T-cell (primary cell): ENCODE measurements around the gene MGAT5. TPM values are rescaled to one million over a fixed set of nuclear protein-coding genes. Genes with fewer than 3 reads are reported as not detected.

Experiments used
- ATAC-seq, 4 experiments: fragments of 200-7000 bp in 3 of 4; fragments of 150-1000 bp in 1 of 4; cut with Tn5 transposase; replicated peaks in 1 of 4; 1 replicate in 3 of 4; 2 replicates in 1 of 4; pipeline ENCODE4 v1.10.0; 2021; ENCODE audit warnings: moderate library complexity in 3 of 4, mild to moderate bottlenecking in 2 of 4, moderate number of reproducible peaks in 1 of 4
- CTCF ChIA-PET, 2 donors: fragments of 300-600 bp; sonication (Branson Sonifier 250); formaldehyde crosslinking; loops; one replicate each; lab custom pipeline; 2022; ENCODE audit warnings: antibody characterized with exemption in 2 of 2; lab: Charles Lee
- POLR2A ChIA-PET, 2 donors: fragments of 300-600 bp; sonication (Branson Sonifier 250); formaldehyde crosslinking; loops; one replicate each; lab custom pipeline; 2022; ENCODE audit warnings: antibody characterized with exemption in 2 of 2; lab: Charles Lee
- DNase-seq, 35 experiments: peaks; one replicate each; pipeline versions ENCODE4 v3.0.0 to v3.0.0-alpha.2; 2013 to 2023
- H3K27ac ChIP-seq: one replicate; pipeline ENCODE4 v1.5.1; 2013; ENCODE audit warnings: low read length
- H3K27me3 ChIP-seq, 2 experiments: replicated peaks in 1 of 2; 1 replicate in 1 of 2; 2 replicates in 1 of 2; pipeline versions ENCODE4 v1.6.1 to v1.7.0; 2013; ENCODE audit warnings: low read length in 1 of 2, mixed read lengths in 1 of 2; ENCODE audit not compliant: control insufficient read depth in 2 of 2, insufficient read depth in 2 of 2; ENCODE audit errors: extremely low read depth in 1 of 2
- H3K36me3 ChIP-seq, 2 donors: 1 replicate in 1 of 2; 2 replicates in 1 of 2; pipeline versions ENCODE4 v1.6.1 to v1.7.0; 2013; ENCODE audit warnings: low read length in 1 of 2; ENCODE audit not compliant: control insufficient read depth in 2 of 2, insufficient read depth in 1 of 2; ENCODE audit errors: extremely low read depth in 1 of 2
- H3K4me1 ChIP-seq, 2 experiments: 1 replicate in 1 of 2; 2 replicates in 1 of 2; pipeline versions ENCODE4 v1.6.1 to v1.7.0; 2013; ENCODE audit warnings: low read length in 2 of 2, mixed read lengths in 1 of 2; ENCODE audit not compliant: insufficient read depth in 2 of 2, control insufficient read depth in 1 of 2; ENCODE audit errors: extremely low read depth in 1 of 2
- H3K4me3 ChIP-seq, 2 donors: 1 replicate in 1 of 2; 2 replicates in 1 of 2; pipeline versions ENCODE4 v1.5.1 to v1.7.0; 2013; ENCODE audit warnings: mild to moderate bottlenecking in 2 of 2, low read length in 1 of 2, moderate library complexity in 1 of 2; ENCODE audit not compliant: control insufficient read depth in 1 of 2; ENCODE audit errors: extremely low read depth in 1 of 2
- H3K9me3 ChIP-seq: 2 replicates; pipeline ENCODE4 v1.7.0; 2013
- H3K27ac Mint-ChIP-seq, 2 donors: one replicate each; pipeline ENCODE4 v1.8.0; 2020 to 2021; ENCODE audit warnings: mild to moderate bottlenecking in 2 of 2, mixed read lengths in 2 of 2
- H3K27me3 Mint-ChIP-seq, 2 donors: one replicate each; pipeline ENCODE4 v1.8.0; 2021 to 2022; ENCODE audit warnings: mixed read lengths in 2 of 2
- H3K36me3 Mint-ChIP-seq: one replicate; pipeline ENCODE4 v1.8.0; 2021; ENCODE audit warnings: mixed read lengths
- H3K4me1 Mint-ChIP-seq, 3 donors: one replicate each; pipeline ENCODE4 v1.8.0; 2020 to 2022; ENCODE audit warnings: mixed read lengths in 3 of 3, mild to moderate bottlenecking in 1 of 3
- H3K4me3 Mint-ChIP-seq, 3 donors: one replicate each; pipeline ENCODE4 v1.8.0; 2020 to 2022; ENCODE audit warnings: mild to moderate bottlenecking in 3 of 3, mixed read lengths in 3 of 3, moderate library complexity in 3 of 3
- H3K9me3 Mint-ChIP-seq, 3 donors: one replicate each; pipeline ENCODE4 v1.8.0; 2020 to 2022; ENCODE audit warnings: mixed read lengths in 3 of 3
- WGBS: methylation state at CpG from one replicate; pipeline ENCODE4 v1.1.5; 2013; ENCODE audit warnings: missing lambda C conversion rate; ENCODE audit not compliant: insufficient coverage; 5-methylcytosine and 5-hydroxymethylcytosine counted together
- total RNA-seq, 35 experiments: library from RNA in 6 of 35; stranded (reverse) in 6 of 35; fragments of 120-200 nt in 1 of 35; gene quantifications; one replicate each; pipeline versions ENCODE4 v1.2.1 to v1.2.4 and lab custom pipeline; 2013 to 2026

Gene MGAT5
- total RNA-seq, 5 donors from 2014 or later (not counting 1 experiment from before 2014, with no cell fraction given) = 61.1 to 94.9 (median 81.8) TPM

DNA sequence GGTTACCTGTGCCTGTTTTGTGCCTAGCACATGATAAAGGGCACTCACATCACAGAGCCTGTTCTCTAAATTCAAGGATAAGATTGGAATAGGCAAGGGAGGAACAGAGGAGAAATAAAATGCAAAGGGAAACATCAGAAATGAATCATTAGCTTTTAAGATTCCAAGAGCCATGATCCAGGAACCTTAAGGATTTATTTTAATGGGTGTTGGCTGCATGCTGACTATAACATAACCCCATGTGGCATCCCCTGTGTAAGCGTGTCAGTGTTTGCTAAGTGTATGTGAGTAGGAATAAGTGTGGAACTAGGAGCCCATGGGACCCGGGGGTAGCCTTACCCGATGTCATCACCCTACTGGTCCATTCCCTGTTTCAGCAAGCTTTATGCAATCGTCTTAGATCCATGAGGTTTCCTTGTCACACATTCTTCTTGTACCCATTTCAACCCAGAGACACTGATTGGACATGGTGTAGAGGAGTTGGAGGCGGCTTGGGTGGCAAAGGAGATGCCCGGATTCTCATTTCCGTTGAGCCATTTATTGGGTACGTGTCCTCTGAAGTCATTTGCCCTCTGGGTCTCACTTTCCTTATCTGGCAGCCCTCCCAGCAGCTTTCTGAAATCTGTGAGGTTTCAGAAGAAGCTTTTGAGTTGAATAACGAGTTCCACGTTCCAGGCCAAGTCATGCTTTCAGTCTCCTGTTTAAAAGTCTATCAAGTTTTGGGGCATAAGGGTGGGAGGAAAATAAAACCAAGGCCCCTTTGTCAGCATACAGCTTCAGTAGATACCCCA, 117.0 kb downstream of the MGAT5 start:
- H3K27ac ChIP-seq = no peak overlapping the region
- POLR2A ChIA-PET = no interaction called here

DNA sequence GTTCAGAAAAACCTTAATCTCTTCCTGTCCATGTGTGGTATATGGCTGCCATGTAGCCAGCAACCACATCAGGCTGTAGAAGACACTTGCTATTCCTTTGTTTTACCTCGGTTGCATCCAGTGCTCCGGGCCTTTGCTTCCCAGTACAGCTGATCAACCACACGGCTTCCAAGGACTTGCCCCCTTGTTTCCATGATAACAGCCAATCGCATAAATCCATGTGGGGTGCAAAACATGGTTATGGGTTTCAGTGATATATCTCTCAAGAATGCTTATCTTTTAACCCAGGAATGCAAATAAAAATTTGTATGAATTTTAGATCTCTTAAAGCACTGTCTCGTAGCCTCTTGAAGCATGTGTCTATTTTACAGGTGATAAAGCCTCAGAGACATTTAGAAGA, 118.3 kb downstream of the MGAT5 start:
- no peak overlapping the region for H3K27ac ChIP-seq
- H3K4me1 ChIP-seq = peaks cover 11 to 12% of the 10 kb centered on the region in 2 experiments
- Mint-ChIP-seq H3K4me3 (no peak overlapping the region), H3K27me3 (no peaks in the 10 kb centered on the region), H3K4me1 (peaks cover 19 to 22% (median 20%) of the 10 kb centered on the region in 3 donors), H3K36me3 (peaks cover 48% of the 10 kb centered on the region), H3K27ac (no peak overlapping the region), H3K9me3 (no peaks in the 10 kb centered on the region)
- no peaks in the 10 kb centered on the region for H3K27me3 ChIP-seq
- DNase-seq = no peak
- 100% methylated on average over 2 of the region's 5 CpGs for WGBS
- POLR2A ChIA-PET = no interaction called here
- no peak for ATAC-seq
- H3K36me3 ChIP-seq = peaks cover 13 to 20% of the 10 kb centered on the region in 2 donors
- no peak overlapping the region for H3K4me3 ChIP-seq
- CTCF ChIA-PET = interaction anchor here in 1 of 2 donors (1.4 kb wide), 1 partner anchor 10 kb away, joined by 3 read pairs; no protein-coding TSS in a partner anchor
- no peaks in the 10 kb centered on the region for H3K9me3 ChIP-seq

More for the DNA sequence above, 117.0 kb downstream of the MGAT5 start:
- Histone ChIP-seq H3K27me3 (no peaks in the 10 kb centered on the region), H3K4me3 (no peak overlapping the region), H3K9me3 (no peaks in the 10 kb centered on the region), H3K4me1 (peaks cover 14 to 16% of the 10 kb centered on the region in 2 experiments), H3K36me3 (peaks cover 12 to 13% of the 10 kb centered on the region in 2 donors)
- DNase-seq (no peak), ATAC-seq (no peak)
- no peaks in the 10 kb centered on the region for H3K9me3 Mint-ChIP-seq
- H3K36me3 Mint-ChIP-seq = peaks cover 38% of the 10 kb centered on the region
- WGBS = 71% methylated on average over 1 of the region's 10 CpGs
- no peak overlapping the region for H3K27ac Mint-ChIP-seq
- H3K4me3 Mint-ChIP-seq = no peak overlapping the region
- H3K4me1 Mint-ChIP-seq = peaks cover 31 to 34% (median 32%) of the 10 kb centered on the region in 3 donors
- no peaks in the 10 kb centered on the region for H3K27me3 Mint-ChIP-seq
- CTCF ChIA-PET = interaction anchor here in 1 of 2 donors (1.4 kb wide), 1 partner anchor 9 kb away, joined by 3 read pairs; no protein-coding TSS in a partner anchor

DNA sequence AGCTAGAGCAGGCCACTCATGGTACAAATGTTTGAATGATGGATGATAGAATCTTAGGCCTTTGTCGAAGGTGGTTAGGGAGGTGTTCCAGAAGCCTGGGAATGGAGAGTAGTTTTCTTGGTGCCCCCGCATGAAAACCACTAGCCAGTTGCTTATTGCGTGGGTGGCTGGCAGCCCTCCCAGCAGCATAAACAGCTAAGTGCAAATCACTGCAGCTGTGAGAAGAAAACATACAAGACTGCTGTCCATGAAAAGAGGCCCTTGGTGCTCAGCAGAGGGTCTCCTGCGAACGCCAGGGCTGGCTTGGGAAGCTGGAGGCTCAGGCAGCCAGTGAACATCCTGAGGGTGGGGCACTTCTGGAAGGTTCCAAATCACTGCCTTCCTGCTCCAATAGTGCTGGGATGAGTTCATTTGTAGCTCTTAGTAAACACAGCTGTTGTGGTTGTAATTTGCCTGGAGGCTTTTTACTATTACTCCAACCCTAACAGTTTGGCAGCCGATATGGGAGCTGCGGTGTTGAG, 118.8 kb downstream of the MGAT5 start:
- ATAC-seq (no peak), DNase-seq (no peak)
- Mint-ChIP-seq H3K27me3 (no peaks in the 10 kb centered on the region), H3K36me3 (peaks cover 50% of the 10 kb centered on the region), H3K27ac (no peak overlapping the region), H3K4me3 (no peak overlapping the region), H3K9me3 (no peaks in the 10 kb centered on the region), H3K4me1 (peaks cover 14 to 16% (median 15%) of the 10 kb centered on the region in 3 donors)
- no peak overlapping the region for H3K27ac ChIP-seq
- ChIA-PET POLR2A (interaction anchor here in 1 of 2 donors (0.6 kb wide), 1 partner anchor 36 kb away, joined by 3 read pairs; no protein-coding TSS in a partner anchor), CTCF (interaction anchor here in 1 of 2 donors (0.6 kb wide), 1 partner anchor 47 kb away, joined by 3 read pairs; no protein-coding TSS in a partner anchor)
- H3K4me3 ChIP-seq = no peak overlapping the region
- H3K36me3 ChIP-seq = peaks cover 17 to 24% of the 10 kb centered on the region in 2 donors
- WGBS = 98% methylated on average over 5 of the region's 7 CpGs
- H3K27me3 ChIP-seq = no peaks in the 10 kb centered on the region
- H3K9me3 ChIP-seq = no peaks in the 10 kb centered on the region
- peaks cover 7% of the 10 kb centered on the region in 2 experiments for H3K4me1 ChIP-seq

DNA sequence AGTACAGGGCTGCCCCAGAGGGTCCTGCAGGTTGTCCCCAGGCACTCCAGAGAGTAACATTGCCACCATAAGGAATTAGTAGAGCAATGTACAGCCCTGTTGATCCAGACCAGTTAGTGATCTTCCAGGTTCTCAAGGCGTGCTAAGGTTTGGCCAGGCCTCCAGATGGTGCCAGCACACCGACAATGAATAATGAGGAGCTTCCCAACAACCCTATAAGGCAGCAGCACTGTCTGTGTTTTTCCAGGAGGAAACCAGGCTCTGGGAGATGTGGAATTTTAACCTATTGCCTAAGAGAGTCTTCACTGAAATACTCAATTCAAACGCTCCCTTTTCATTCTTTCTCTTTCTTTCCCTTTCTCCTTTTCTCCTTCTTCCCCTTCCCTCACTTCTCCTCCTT, 122.1 kb downstream of the MGAT5 start:
- Mint-ChIP-seq H3K27me3 (no peaks in the 10 kb centered on the region), H3K36me3 (peaks cover 59% of the 10 kb centered on the region), H3K9me3 (no peaks in the 10 kb centered on the region), H3K4me1 (no peaks in the 10 kb centered on the region), H3K4me3 (no peak overlapping the region), H3K27ac (no peak overlapping the region)
- ChIA-PET CTCF (interaction anchor here in 1 of 2 donors (0.5 kb wide), 1 partner anchor 13 kb away, joined by 3 read pairs; no protein-coding TSS in a partner anchor), POLR2A (no interaction called here)
- Histone ChIP-seq H3K4me1 (no peaks in the 10 kb centered on the region), H3K36me3 (peaks cover 15 to 28% of the 10 kb centered on the region in 2 donors), H3K27ac (no peak overlapping the region), H3K4me3 (no peak overlapping the region), H3K9me3 (no peaks in the 10 kb centered on the region), H3K27me3 (no peaks in the 10 kb centered on the region)
- ATAC-seq = no peak
- no peak for DNase-seq
- no CpG with 5 or more reads among the region's 3 CpGs for WGBS

DNA sequence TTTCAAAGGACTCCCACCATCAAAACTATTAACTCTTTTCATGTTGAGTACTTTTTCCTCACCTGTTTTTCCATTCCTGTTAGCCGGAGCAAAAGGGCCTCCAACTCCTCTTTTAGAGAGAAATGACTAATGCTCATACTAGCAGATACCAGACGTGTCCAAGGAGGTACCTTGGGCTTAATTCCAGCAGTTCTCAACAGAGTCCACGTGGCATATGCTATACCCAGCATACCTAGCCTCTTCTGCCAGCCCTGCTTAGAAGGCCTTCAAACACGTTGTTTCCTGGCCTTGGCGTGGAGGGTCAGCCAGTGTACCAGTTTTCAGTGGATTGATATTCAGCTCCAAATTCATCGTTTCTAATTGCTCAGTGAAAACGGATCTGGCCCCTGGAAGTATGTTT, 123.9 kb downstream of the MGAT5 start:
- no peaks in the 10 kb centered on the region for H3K9me3 ChIP-seq
- no peaks in the 10 kb centered on the region for H3K27me3 Mint-ChIP-seq
- no peaks in the 10 kb centered on the region for H3K27me3 ChIP-seq
- H3K27ac Mint-ChIP-seq = no peak overlapping the region
- POLR2A ChIA-PET = no interaction called here
- no peak overlapping the region for H3K4me3 ChIP-seq
- H3K27ac ChIP-seq = no peak overlapping the region
- H3K36me3 Mint-ChIP-seq = peaks cover 51% of the 10 kb centered on the region
- DNase-seq (no peak), ATAC-seq (no peak)
- WGBS = 86% methylated on average over 6 of the region's 7 CpGs
- CTCF ChIA-PET = no interaction called here
- H3K4me1 ChIP-seq = no peaks in the 10 kb centered on the region
- peaks cover 13 to 21% of the 10 kb centered on the region in 2 donors for H3K36me3 ChIP-seq
- no peaks in the 10 kb centered on the region for H3K9me3 Mint-ChIP-seq
- no peak overlapping the region for H3K4me3 Mint-ChIP-seq
- H3K4me1 Mint-ChIP-seq = peaks cover 0 to 1% (median 0%) of the 10 kb centered on the region in 3 donors

DNA sequence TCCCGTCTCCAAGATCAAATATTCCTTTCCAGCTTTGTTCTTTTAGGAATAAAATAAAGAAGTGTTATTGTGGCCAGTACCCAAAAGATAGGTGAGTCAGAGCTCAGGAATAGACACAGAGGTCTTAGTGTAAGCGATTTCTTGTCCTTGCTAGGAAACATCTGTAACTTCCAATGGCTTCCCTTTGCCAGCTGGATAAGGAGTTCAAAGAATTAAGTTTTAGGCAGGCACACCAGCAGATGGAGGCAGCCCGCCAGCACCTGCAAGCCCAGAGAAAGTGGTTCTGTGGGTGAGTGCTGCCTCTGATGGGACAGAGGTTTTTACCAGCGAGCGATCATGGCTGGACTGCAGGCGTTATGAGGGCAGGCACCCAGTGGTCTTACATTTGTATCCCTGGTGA, 125.4 kb downstream of the MGAT5 start:
- H3K4me3 Mint-ChIP-seq = no peak overlapping the region
- no peak overlapping the region for H3K27ac Mint-ChIP-seq
- no peaks in the 10 kb centered on the region for H3K27me3 Mint-ChIP-seq
- POLR2A ChIA-PET = no interaction called here
- peaks cover 0 to 4% (median 0%) of the 10 kb centered on the region in 3 donors for H3K4me1 Mint-ChIP-seq
- H3K4me1 ChIP-seq = no peaks in the 10 kb centered on the region
- DNase-seq (no peak), ATAC-seq (no peak)
- 100% methylated on average over 4 of the region's 6 CpGs for WGBS
- CTCF ChIA-PET = interaction anchor here in 1 of 2 donors (0.6 kb wide), 1 partner anchor 64 kb away, joined by 3 read pairs; no protein-coding TSS in a partner anchor
- H3K27me3 ChIP-seq = no peaks in the 10 kb centered on the region
- H3K36me3 Mint-ChIP-seq = peaks cover 53% of the 10 kb centered on the region
- H3K27ac ChIP-seq = no peak overlapping the region
- H3K9me3 Mint-ChIP-seq = no peaks in the 10 kb centered on the region
- peaks cover 13 to 21% of the 10 kb centered on the region in 2 donors for H3K36me3 ChIP-seq
- no peaks in the 10 kb centered on the region for H3K9me3 ChIP-seq
- no peak overlapping the region for H3K4me3 ChIP-seq
